GM12801 (cell line): ENCODE results near the gene MBOAT7.

Experiments used
- TF ChIP-seq, protein P1 (sequence below): IDR thresholded peaks from one replicate; pipeline ENCODE4 v1.5.1; 2011; ENCODE audit warnings: control low read depth; ENCODE audit not compliant: insufficient read length; ENCODE audit errors: extremely low read depth

MBOAT7 gene

DNA sequence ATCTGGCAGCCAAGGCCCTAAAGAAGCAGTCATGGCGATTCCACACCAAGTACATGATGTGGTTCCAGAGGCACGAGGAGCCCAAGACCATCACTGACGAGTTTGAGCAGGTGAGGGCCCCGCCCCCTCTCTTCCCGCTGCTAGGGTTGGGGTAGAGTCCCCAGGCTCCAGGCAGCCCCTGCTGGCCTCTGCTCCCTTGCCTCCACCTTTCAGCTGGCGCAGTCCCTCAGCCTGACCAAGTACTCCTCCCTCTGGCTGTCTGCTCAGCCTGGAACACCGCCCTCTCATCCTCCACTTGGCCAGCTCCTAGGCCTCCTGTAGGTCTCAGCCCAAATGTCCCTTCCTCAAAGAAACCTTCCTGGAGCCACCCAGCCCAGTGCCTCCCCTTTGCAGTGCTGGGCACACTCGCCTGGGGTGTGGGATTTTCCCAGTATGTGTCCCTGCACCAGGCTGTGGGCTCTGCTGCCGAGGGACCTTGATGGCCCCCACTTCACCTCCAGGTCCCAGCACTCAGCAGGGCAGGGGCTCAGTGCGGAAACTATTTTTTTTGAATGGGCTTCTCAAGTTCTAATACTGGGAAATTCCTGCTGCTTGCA lies 35.6 kb downstream of the MBOAT7 start:
- TF ChIP-seq, protein P1, sequence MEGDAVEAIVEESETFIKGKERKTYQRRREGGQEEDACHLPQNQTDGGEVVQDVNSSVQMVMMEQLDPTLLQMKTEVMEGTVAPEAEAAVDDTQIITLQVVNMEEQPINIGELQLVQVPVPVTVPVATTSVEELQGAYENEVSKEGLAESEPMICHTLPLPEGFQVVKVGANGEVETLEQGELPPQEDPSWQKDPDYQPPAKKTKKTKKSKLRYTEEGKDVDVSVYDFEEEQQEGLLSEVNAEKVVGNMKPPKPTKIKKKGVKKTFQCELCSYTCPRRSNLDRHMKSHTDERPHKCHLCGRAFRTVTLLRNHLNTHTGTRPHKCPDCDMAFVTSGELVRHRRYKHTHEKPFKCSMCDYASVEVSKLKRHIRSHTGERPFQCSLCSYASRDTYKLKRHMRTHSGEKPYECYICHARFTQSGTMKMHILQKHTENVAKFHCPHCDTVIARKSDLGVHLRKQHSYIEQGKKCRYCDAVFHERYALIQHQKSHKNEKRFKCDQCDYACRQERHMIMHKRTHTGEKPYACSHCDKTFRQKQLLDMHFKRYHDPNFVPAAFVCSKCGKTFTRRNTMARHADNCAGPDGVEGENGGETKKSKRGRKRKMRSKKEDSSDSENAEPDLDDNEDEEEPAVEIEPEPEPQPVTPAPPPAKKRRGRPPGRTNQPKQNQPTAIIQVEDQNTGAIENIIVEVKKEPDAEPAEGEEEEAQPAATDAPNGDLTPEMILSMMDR, result no peak

DNA sequence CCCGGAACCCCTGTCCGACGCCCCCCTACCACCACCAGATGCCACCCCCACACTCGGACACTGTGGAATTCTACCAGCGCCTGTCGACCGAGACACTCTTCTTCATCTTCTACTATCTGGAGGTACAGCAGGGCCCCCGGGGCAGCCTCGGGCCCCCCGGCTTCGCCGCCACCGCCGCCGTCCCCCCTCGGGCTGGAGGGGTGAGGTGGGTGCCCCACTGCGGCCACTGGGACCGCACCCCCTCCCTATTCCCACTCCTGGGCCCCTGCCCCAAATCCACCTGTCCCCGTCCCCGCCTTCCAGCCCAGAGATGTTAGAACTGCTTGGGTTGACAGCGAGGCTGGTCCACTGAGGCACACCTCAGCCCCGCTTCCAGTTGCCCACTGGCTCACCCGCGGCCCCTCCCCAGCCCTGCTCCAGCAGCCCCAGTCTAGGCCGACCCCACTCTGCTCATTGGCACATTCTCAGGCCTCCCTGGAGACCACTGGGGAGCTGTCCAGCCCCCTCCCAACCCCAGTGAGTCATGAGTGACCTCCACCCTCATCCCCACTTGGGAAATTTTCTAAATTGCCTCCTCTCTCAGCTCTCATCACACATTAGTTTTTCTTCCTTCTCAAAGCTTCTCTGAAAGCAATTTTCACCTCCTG lies 36.4 kb downstream of the MBOAT7 start:
- TF ChIP-seq, protein P1, result no peak

DNA sequence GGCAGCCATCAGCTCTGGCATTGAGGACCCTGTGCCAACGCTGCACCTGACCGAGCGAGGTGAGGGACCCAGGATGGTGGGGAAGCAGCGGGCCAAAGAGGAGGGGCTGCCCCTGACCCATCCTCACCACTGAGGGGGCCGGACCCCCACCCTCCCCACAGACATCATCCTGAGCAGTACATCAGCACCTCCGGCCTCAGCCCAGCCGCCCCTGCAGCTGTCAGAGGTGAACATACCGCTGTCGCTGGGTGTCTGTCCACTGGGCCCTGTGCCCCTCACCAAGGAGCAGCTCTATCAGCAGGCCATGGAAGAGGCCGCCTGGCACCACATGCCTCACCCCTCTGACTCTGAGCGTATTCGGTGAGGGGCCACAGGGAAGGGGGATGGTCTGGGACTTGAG lies 37.1 kb downstream of the MBOAT7 start:
- TF ChIP-seq, protein P1, result no peak

DNA sequence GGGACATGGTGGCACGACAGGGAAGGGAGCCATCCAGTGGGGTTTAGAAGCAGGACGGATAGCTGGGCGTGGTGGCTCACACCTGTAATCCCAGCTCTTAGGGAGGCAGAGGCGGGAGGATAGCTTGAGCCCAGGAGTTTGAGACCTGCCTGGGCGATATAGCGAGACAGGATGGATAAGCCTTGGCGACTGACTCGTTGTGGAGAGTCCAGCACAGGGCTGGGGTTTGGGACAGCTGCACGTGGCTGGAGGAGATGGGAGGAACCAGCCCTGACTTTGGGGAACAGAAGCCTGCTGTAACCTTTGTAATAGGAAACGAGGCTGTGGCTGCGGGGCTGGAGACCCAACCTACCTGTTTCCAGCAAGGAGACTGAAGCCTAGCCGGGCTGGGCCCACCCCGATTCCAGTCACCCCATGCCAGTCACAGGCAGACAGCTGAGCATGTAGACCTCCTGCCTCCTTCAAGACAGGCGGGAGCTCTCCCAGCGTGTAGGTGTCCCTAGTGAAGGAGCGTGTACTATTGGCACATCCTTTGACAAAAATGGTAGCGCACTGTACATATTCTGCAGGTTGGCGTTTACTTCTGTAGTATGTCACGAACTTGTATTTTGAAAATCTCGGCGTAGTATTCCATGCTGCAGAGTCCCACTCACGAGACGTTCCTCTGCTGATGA lies 37.9 kb downstream of the MBOAT7 start:
- TF ChIP-seq, protein P1, result no peak

DNA sequence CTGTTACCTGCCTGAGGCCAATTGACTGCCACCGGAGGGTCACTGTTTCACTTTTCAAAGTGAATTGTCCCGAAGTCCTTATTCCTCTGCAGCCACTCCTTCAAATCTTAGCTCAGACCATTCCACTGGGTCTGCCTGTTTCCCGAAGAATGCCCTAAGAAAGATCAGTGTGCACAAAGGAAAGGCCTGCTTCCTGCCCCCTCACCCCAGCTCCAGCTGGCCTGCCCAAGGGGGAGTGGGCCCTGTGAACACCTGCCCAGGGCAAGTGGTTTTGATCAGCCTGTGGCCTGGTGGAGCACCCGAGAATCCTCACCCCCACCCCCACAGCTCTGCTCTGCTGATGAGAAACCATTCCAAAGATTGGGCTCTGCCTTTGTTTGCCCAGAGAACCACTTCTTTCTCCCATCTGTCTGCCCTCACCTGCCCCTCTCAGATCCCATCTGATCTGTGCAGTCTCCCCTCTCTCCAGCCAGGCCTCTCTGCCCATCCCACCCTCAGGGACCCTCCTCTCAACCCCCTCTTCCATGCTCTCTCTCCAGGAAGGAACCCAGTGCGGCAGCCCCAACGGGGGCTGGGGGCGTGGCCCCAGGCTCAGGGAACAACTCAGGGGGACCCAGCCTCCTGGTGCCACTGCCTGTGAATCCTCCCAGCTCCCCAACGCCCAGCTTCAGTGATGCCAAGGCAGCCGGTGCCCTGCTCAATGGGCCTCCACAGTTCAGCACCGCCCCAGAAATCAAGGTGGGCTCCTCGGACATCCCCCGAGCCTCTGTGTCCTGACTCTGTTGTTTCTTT lies 40.2 kb downstream of the MBOAT7 start:
- TF ChIP-seq, protein P1, result no peak

DNA sequence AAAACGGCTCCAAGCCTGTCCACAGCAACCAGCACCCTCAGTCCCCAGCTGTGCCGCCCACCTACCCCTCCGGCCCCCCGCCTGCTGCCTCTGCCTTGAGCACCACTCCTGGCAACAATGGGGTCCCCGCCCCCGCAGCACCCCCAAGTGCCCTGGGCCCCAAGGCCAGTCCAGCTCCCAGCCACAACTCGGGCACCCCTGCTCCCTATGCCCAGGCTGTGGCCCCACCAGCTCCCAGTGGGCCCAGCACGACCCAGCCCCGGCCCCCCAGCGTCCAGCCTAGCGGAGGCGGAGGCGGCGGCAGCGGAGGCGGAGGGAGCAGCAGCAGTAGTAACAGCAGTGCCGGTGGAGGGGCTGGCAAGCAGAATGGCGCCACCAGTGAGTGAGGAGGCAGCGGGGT lies 41.2 kb downstream of the MBOAT7 start:
- TF ChIP-seq, protein P1, result no peak

DNA sequence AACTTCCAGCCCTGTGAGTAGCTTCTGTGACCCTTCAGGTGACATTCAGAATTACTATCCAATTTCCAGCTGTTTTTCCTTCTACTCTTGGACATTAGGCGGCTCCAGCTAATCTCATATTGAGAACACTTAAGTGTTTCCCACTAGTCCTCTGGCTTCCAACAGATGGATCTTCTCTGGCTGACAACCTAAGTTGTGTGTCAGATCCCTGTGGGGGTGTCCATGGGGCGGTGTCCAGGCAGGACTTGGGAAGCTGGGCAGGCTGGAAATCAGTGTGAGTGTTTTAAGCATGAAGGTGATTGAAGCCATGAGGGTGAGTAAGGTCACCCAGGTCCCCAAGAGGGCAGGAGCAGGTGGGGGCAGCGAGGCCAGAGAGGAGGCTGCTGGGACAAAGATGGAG lies 41.7 kb downstream of the MBOAT7 start:
- TF ChIP-seq, protein P1, result no peak
